ENCODE measurements around the gene USP34. TPM values are rescaled to one million over a fixed set of nuclear protein-coding genes. Genes with fewer than 3 reads are reported as not detected.

USP34 gene
- total and polyA plus RNA-seq, 2 of the 8 experiments (the other 6 are each of a cell fraction or from before 2014, with no cell fraction given) = 56.7 to 91.7 TPM

GRCh38 chr2:61421611-61422010, 49.3 kb downstream of the USP34 start (continued):
- TF ChIP-seq CHD7 (IDR thresholded peaks at IDR 0.05; ENCODE audit: insufficient replicate concordance, low read length) = no peak

Data from H1 (cell line).